22Rv1 (cell line): ENCODE measurements around the gene CSGALNACT2.

ENCODE experiments used
- CTCF ChIP-seq: fragments of 450-650 bp; IDR thresholded peaks from 2 replicates; pipeline ENCODE4 v1.5.1; 2017; ENCODE audit warnings: mild to moderate bottlenecking
- ZFX ChIP-seq: fragments of 450-650 bp; IDR thresholded peaks from 2 replicates; pipeline ENCODE4 v1.6.1; 2017; ENCODE audit warnings: antibody characterized with exemption, borderline replicate concordance

GRCh38 chr10:43193496-43194080 is 55.3 kb downstream of the CSGALNACT2 start:
- no peak for TF ChIP-seq CTCF
- TF ChIP-seq ZFX = no peak
